Activated CD4-positive, alpha-beta T cell treated with anti-CD3 and anti-CD28 coated beads, Interleukin-10, Interleukin-2, amounts not matched to agents 100 ng/mL and 50 ng/mL, durations not matched to agents 16 hours and 8 hours (primary cell): ENCODE data around the gene TMEM54.
A peak's percentile ranks its signal among the peaks of the same experiment; 100 is the strongest.
"Not testable (repeated sequence)": the region's sequence is repeated elsewhere in the genome, so short reads cannot be mapped to it uniquely, and the experiment has no call there.

ENCODE experiments used
- DNase-seq: peaks from one replicate; pipeline ENCODE4 v3.0.0-alpha.2; 2020

The TMEM54 gene

GRCh38 chr1:32918179-32918578 lies 17.0 kb upstream of the TMEM54 start:
- DNase-seq, result no peak

GRCh38 chr1:32917521-32917920 lies 16.3 kb upstream of the TMEM54 start:
- peak; percentile 53 for DNase-seq

GRCh38 chr1:32915766-32916706 lies 14.8 kb upstream of the TMEM54 start:
- no peak for DNase-seq

- DNase-seq, result no peak
These were observed 9.1 kb upstream of the TMEM54 start for GRCh38 chr1:32910319-32910718.

GRCh38 chr1:32907435-32907834 lies 6.2 kb upstream of the TMEM54 start:
- DNase-seq, result no peak

GRCh38 chr1:32906654-32907053 lies 5.5 kb upstream of the TMEM54 start:
- no peak for DNase-seq

GRCh38 chr1:32905588-32905987 lies 4.4 kb upstream of the TMEM54 start:
- not testable (repeated sequence) for DNase-seq

GRCh38 chr1:32904797-32905196 lies 3.6 kb upstream of the TMEM54 start:
- no peak for DNase-seq

GRCh38 chr1:32903991-32904785 lies 3.0 kb upstream of the TMEM54 start:
- DNase-seq, result no peak

GRCh38 chr1:32902535-32902920 lies 1.3 kb upstream of the TMEM54 start:
- no peak for DNase-seq

GRCh38 chr1:32901823-32902534 lies 790 bp upstream of the TMEM54 start:
- DNase-seq, result no peak

- no peak for DNase-seq
These were observed 726 bp downstream of the TMEM54 start for GRCh38 chr1:32900371-32900955.

GRCh38 chr1:32899586-32900296 lies 1.4 kb downstream of the TMEM54 start:
- no peak for DNase-seq

- DNase-seq, result no peak
These were observed 2.2 kb downstream of the TMEM54 start for GRCh38 chr1:32898958-32899357.

- no peak for DNase-seq
These were observed 3.1 kb downstream of the TMEM54 start for GRCh38 chr1:32898056-32898455.

GRCh38 chr1:32897082-32898049 lies 3.8 kb downstream of the TMEM54 start:
- DNase-seq, result no peak

- no peak for DNase-seq
These were observed 4.7 kb downstream of the TMEM54 start for GRCh38 chr1:32896451-32896850.

GRCh38 chr1:32895325-32896215 lies 5.6 kb downstream of the TMEM54 start:
- no peak for DNase-seq

- no peak for DNase-seq
These were observed 6.5 kb downstream of the TMEM54 start for GRCh38 chr1:32894681-32895080.
